ENCODE results near the gene EPB41L1.

Gene EPB41L1

DNA sequence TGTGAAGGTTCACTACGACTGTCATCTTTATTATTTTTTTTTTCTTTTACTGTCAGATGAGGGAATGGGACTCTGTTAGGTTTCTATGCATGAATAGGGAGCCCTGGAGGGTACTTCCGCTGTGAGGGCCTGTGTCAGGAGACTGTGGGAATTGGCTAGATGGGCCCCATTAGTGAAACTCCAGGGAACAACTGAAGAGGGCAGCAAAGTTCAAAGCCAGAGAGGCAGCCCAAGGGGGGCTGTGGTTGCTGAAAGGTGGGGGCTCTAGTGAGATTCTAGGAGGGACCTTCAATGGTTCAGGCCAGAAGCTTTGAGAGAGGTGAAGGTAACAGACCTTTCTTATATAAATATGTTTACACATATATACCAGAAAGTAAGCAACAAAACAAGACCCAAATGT is 13.2 kb upstream of the EPB41L1 start:
- TF ChIP-seq, protein P1, sequence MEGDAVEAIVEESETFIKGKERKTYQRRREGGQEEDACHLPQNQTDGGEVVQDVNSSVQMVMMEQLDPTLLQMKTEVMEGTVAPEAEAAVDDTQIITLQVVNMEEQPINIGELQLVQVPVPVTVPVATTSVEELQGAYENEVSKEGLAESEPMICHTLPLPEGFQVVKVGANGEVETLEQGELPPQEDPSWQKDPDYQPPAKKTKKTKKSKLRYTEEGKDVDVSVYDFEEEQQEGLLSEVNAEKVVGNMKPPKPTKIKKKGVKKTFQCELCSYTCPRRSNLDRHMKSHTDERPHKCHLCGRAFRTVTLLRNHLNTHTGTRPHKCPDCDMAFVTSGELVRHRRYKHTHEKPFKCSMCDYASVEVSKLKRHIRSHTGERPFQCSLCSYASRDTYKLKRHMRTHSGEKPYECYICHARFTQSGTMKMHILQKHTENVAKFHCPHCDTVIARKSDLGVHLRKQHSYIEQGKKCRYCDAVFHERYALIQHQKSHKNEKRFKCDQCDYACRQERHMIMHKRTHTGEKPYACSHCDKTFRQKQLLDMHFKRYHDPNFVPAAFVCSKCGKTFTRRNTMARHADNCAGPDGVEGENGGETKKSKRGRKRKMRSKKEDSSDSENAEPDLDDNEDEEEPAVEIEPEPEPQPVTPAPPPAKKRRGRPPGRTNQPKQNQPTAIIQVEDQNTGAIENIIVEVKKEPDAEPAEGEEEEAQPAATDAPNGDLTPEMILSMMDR (conservative IDR thresholded peaks at IDR 0.05; ENCODE audit: low read depth): no peak
- no peak overlapping the region for H3K27ac ChIP-seq
- ChIA-PET POLR2A (ENCODE audit: low non-redundant PET) (no interaction called here), CTCF (interaction anchor here (0.6 to 4.9 kb wide), 4 partner anchors 61 to 298 kb away, joined by 3 to 115 read pairs (median 12); no protein-coding TSS in a partner anchor)
- no peak for DNase-seq (ENCODE audit: low spot score)

DNA sequence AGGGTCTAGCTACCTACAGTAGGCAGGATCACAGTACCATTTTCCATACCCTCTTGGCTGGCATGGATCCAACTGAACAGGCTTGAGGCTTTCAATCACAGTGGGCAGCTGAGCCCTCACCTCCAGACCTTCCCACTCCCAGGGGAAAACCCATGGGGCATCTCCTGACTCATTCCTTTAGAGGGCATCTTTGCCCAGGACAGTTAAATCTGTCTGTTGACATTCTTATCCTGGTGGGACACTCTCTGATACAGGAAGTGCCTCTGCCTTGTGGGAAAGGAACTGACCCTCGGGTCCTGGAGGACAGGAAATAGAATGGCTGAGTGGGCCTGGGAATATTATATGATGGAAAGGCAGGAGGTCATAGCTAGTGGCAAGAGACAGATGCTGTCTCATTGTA is 10.2 kb upstream of the EPB41L1 start:
- no peak for DNase-seq (ENCODE audit: low spot score)
- TF ChIP-seq, protein P1 (conservative IDR thresholded peaks at IDR 0.05; ENCODE audit: low read depth): no peak
- CTCF ChIA-PET: interaction anchor here (0.5 to 3.3 kb wide), 6 partner anchors 12 to 632 kb away, joined by 3 to 27 read pairs (median 16); no protein-coding TSS in a partner anchor
- POLR2A ChIA-PET (ENCODE audit: low non-redundant PET): no interaction called here
- H3K27ac ChIP-seq: no peak overlapping the region

DNA sequence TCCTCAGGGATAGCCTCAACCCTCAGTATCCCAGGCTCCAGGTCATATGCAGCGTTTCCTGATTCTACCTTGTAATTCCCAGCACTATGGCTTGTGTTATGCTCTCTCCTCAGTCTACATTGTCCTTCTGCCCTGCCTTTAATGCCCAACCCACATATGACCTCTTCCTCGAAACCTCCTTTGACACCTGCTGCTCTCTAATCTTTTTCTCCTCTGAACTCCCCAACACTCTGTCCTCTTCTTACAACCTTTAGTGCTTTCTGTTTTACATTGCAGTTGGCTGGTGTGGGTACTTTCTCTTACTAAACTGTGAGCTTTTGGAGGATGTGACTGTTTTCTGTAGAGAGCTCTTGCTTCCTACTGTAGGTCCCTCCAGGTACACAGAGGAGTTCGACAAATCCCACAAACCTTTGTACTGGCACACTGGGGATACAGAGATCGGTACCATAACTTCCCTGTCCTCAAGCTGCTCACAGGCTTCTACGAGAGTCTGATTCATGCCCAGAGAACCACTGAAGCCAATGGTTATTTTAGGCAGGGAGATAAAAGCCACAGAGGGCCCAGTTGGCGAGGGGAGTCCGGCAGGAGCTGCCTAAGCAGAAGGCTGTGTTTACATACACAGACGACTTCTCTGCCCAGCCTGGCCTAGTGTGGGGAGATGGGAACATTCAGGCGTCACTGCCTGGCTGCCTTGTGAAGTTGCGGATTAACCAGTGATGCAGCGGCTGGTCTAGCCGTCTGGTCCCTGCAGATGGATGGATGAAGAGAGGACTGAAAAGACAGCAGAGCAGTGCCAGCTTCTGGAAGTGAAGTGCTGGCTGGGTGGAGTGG is 8.4 kb upstream of the EPB41L1 start:
- CTCF ChIA-PET: interaction anchor here (0.9 to 3.3 kb wide), 5 partner anchors 10 to 153 kb away, joined by 3 to 27 read pairs (median 4); no protein-coding TSS in a partner anchor
- no peak for DNase-seq (ENCODE audit: low spot score)
- TF ChIP-seq, protein P1 (conservative IDR thresholded peaks at IDR 0.05; ENCODE audit: low read depth): no peak
- no peak overlapping the region for H3K27ac ChIP-seq
- POLR2A ChIA-PET (ENCODE audit: low non-redundant PET): no interaction called here

DNA sequence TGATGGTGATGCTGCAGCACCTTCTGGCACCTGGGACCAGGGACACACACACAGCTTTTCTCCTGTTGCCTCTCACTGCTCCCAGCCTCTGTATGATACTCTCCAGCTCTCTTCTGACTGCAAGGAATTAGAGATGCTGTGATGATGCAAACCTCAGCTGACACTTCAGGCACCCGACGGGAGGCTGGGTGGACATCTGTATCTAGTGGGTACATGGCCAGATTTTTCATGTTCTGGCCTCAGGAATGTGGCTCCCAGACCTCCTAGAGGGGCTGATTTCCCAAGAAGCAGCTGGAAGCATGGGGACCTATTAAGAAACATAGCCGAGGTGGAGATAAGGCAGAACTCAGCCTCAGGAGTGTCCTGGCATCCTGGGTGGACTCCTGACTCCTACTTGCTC is 6.8 kb upstream of the EPB41L1 start:
- CTCF ChIA-PET: interaction anchor here (2.0 kb wide), 1 partner anchor 155 kb away, joined by 6 read pairs; no protein-coding TSS in a partner anchor
- TF ChIP-seq, protein P1 (conservative IDR thresholded peaks at IDR 0.05; ENCODE audit: low read depth): no peak
- no peak for DNase-seq (ENCODE audit: low spot score)
- POLR2A ChIA-PET (ENCODE audit: low non-redundant PET): no interaction called here
- H3K27ac ChIP-seq: no peak overlapping the region

DNA sequence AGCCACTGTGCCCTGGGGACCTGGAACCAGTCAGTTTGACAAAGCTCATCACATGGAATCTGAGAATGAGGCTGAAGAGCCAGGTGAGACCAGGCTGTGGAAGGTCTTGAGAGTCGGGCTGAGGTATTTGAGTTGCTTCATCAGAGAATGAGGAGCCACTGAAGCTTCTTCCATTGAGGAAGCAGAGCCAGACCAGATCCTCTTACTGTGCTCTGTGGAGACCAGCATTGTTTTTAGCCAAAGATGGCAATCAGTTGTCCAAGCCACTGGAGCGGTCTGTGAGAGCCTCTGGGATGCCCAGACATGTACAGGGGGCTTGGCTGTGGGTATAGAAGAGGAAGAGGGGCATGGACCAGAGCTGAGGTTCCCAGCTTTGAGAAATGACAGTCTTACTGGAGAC is 6.1 kb upstream of the EPB41L1 start:
- TF ChIP-seq, protein P1 (conservative IDR thresholded peaks at IDR 0.05; ENCODE audit: low read depth): no peak
- ChIA-PET POLR2A (ENCODE audit: low non-redundant PET) (interaction anchor here (0.5 kb wide), 1 partner anchor 56 kb away, joined by 3 read pairs; no protein-coding TSS in a partner anchor), CTCF (interaction anchor here (0.6 to 2.0 kb wide), 4 partner anchors 124 to 292 kb away, joined by 3 to 6 read pairs (median 3); no protein-coding TSS in a partner anchor)
- no peak for DNase-seq (ENCODE audit: low spot score)
- no peak overlapping the region for H3K27ac ChIP-seq

- DNase-seq (ENCODE audit: low spot score): no peak
- H3K27ac ChIP-seq: no peak overlapping the region
- TF ChIP-seq, protein P1 (conservative IDR thresholded peaks at IDR 0.05; ENCODE audit: low read depth): no peak
- POLR2A ChIA-PET (ENCODE audit: low non-redundant PET): no interaction called here
- CTCF ChIA-PET: interaction anchor here (1.1 to 2.0 kb wide), 2 partner anchors 156 to 291 kb away, joined by 3 to 6 read pairs; no protein-coding TSS in a partner anchor
These were observed 5.5 kb upstream of the EPB41L1 start for GRCh38 chr20:36149012-36149411.

All from RWPE1 (cell line).